BJ (cell line): ENCODE data around the gene ACP1. TPM values are rescaled to one million over a fixed set of nuclear protein-coding genes. Genes with fewer than 3 reads are reported as not detected.

ENCODE experiments used
- CTCF ChIA-PET: fragments of 350-600 bp; formaldehyde crosslinking; extraction: SDS; loops from one replicate; lab custom pipeline; 2021; ENCODE audit warnings: antibody characterized with exemption, inconsistent platforms; lab: Yijun Ruan, JAX
- POLR2A ChIA-PET: fragments of 300-600 bp; sonication (Branson Sonifier 250); formaldehyde crosslinking; extraction: SDS; loops from one replicate; lab custom pipeline; 2021; ENCODE audit warnings: antibody characterized with exemption; lab: Charles Lee
- DNase-seq: peaks from one replicate; pipeline ENCODE4 v3.0.0-alpha.2; 2011; ENCODE audit warnings: low read depth
- H3K27me3 ChIP-seq: 2 replicates; pipeline ENCODE4 v1.6.0; 2011; ENCODE audit warnings: low read length; ENCODE audit not compliant: control insufficient read depth, insufficient read depth
- H3K36me3 ChIP-seq: 2 replicates; pipeline ENCODE4 v1.5.1; 2011; ENCODE audit warnings: low read length; ENCODE audit not compliant: control insufficient read depth, insufficient read depth
- H3K4me3 ChIP-seq: 2 replicates; pipeline ENCODE4 v1.5.1; 2011; ENCODE audit warnings: low read depth, mild to moderate bottlenecking, control low read depth, low read length
- polyA plus RNA-seq: library from polyadenylated mRNA; depleted of rRNA; stranded (reverse); fragments of >200 nt; gene quantifications from 2 replicates; pipeline ENCODE4 v1.2.3, GENCODE V29; 2011
- TF ChIP-seq, protein P1 (sequence below): IDR thresholded peaks from 2 replicates; pipeline ENCODE4 v1.5.1; 2011; ENCODE audit warnings: low read depth, mild to moderate bottlenecking, control low read depth, inconsistent platforms, low read length, moderate library complexity; ENCODE audit not compliant: insufficient read depth

The ACP1 gene
- polyA plus RNA-seq, 1 experiment: 135 TPM

DNA sequence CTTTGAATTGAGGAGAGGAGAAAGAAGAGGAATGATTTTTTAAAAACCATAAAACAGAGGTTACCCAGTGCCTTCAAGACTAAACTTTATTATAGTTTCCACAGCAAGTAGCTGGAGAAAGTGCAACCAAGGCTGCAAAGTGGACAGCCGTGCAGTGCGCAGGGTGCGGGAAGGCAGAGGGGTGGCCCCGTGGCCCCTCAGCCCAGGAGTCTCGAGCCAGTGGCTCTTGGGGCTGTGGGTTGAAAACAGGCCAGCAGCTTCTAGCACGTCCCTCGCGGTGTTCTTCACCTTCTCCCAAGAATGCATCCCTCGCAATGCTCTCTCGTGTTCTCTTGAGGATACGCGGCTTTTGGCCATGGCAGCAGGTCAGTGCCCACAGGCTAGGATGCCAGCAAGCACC lies 51.6 kb downstream of the ACP1 start:
- POLR2A ChIA-PET: no interaction called here
- no peak overlapping the region for H3K4me3 ChIP-seq
- no peak for DNase-seq
- TF ChIP-seq, protein P1, sequence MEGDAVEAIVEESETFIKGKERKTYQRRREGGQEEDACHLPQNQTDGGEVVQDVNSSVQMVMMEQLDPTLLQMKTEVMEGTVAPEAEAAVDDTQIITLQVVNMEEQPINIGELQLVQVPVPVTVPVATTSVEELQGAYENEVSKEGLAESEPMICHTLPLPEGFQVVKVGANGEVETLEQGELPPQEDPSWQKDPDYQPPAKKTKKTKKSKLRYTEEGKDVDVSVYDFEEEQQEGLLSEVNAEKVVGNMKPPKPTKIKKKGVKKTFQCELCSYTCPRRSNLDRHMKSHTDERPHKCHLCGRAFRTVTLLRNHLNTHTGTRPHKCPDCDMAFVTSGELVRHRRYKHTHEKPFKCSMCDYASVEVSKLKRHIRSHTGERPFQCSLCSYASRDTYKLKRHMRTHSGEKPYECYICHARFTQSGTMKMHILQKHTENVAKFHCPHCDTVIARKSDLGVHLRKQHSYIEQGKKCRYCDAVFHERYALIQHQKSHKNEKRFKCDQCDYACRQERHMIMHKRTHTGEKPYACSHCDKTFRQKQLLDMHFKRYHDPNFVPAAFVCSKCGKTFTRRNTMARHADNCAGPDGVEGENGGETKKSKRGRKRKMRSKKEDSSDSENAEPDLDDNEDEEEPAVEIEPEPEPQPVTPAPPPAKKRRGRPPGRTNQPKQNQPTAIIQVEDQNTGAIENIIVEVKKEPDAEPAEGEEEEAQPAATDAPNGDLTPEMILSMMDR: no peak
- no peaks in the 10 kb centered on the region for H3K36me3 ChIP-seq
- H3K27me3 ChIP-seq: no peaks in the 10 kb centered on the region
- CTCF ChIA-PET: interaction anchor here (0.7 kb wide), 1 partner anchor 26 kb away, joined by 3 read pairs; no protein-coding TSS in a partner anchor

DNA sequence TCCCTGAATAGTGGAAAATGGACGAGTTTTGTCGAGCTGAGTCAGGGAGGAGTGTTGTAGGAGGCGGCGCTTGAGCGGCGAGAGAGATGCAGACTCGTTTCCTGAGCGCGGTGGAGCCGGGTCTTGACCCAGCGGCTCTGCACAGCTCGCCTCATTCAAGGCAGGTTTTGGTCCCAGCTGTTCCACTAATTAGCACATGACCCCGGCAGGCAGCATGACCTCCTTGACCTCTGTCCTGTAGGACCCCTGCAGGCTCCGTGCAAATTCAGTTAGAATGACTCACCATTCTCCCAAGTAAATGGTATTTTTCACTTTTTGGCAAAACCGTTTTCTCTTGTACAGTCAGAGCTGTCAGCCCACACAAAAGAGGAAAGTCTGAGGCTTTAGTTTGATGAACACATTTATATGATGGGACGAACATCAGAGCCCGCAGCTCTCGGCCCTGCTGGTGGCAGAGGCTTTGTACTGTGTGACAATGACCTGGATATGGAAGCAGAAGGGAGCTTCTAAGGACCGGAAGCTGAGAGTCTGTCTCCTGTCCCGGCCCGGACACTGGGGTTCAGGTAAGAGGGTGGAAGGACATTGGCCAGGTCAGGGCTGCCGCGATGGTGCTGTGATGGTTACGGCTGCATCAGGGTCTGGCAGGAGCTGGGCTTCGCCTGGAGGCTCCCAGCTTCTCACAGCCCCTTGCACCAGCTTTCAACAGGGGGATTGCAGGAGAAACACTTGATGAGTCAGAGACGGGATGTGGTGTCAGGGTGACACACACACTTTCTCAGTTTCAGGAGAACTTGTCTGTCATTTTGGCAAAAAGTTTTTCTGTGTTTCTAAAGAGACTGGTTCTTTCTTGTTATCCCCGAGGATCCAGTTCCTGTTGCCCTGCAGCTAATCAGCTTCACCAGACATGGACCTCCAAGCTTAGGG lies 53.0 kb downstream of the ACP1 start:
- Histone ChIP-seq H3K27me3 (no peaks in the 10 kb centered on the region), H3K4me3 (no peak overlapping the region), H3K36me3 (no peaks in the 10 kb centered on the region)
- ChIA-PET CTCF (interaction anchor here (0.6 to 0.7 kb wide), 2 partner anchors 23 to 28 kb away, joined by 3 to 4 read pairs; no protein-coding TSS in a partner anchor), POLR2A (no interaction called here)
- TF ChIP-seq, protein P1: no peak
- DNase-seq: no peak

DNA sequence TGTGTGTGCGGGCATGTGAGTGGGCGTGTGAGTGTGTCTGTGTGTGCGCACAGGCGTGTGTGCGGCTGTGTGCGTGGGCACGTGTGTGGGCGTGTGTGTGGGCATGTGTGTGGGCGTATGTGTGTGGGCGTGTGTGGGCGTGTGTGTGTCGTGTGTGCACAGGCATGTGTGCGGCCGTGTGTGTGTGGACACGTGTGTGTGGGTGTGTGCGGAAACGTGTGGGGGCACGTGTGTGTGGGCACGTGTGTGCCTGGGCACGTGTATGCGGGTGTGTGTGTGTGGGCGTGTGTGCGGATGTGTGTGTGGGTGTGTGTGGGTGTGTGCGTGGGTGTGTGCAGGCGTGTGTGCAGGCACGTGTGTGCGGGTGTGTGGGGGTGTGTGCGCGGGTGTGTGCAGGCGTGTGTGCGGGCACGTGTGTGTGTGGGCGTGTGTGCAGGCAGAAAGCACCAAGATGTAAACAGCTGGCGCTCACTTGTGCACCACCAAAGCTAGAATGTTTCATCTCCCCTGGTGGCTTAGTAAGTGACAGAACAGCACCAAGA lies 54.4 kb downstream of the ACP1 start:
- Histone ChIP-seq H3K27me3 (no peaks in the 10 kb centered on the region), H3K4me3 (no peak overlapping the region), H3K36me3 (no peaks in the 10 kb centered on the region)
- ChIA-PET CTCF (no interaction called here), POLR2A (no interaction called here)
- TF ChIP-seq, protein P1: no peak
- DNase-seq: no peak

DNA sequence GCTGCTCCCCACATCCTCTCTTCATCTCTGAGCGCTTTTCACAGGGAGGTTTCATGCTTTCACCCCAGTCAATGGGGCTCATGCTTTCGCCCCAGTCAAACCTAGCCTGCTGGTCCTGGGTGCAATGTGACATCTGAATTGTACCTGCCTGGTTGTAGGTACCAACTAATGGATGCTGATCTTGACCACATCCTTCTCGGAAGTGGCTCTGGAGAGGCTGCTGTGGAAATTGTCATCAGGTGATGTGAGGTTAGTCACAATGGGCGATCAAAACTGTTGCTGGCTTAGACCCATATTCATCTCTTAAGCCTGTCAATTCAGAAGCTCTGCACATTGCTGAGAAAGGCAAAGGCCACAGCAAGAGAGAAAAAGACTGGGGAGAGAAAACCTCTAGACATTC lies 55.8 kb downstream of the ACP1 start:
- POLR2A ChIA-PET: no interaction called here
- TF ChIP-seq, protein P1: no peak
- DNase-seq: no peak
- Histone ChIP-seq H3K27me3 (no peaks in the 10 kb centered on the region), H3K36me3 (no peaks in the 10 kb centered on the region), H3K4me3 (no peak overlapping the region)
- CTCF ChIA-PET: interaction anchor here (0.5 kb wide), 1 partner anchor 11 kb away, joined by 3 read pairs; no protein-coding TSS in a partner anchor

DNA sequence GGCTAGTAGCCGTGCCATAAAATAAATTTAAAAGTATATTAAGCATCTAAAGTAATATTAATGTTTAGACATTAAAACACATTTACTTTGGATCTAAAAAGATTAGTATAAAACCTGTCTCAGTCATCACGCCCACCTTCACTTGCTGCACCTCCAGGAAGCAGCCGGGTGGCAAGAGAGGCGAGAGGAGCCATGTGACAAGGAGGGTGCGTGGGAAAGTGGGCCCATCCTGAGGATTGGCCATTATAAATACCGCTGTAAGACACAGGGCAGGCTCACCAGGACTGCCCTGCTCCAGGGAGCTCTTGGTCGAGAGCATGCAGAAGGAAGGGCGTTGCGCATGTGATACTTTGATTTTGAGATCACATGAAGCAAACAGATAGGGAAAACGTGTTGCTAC lies 57.6 kb downstream of the ACP1 start:
- DNase-seq: no peak
- ChIA-PET CTCF (no interaction called here), POLR2A (no interaction called here)
- Histone ChIP-seq H3K36me3 (no peaks in the 10 kb centered on the region), H3K27me3 (no peaks in the 10 kb centered on the region), H3K4me3 (no peak overlapping the region)
- TF ChIP-seq, protein P1: no peak
